Mesenchymal stem cell (in vitro differentiated cells and primary cell): Measurements from ENCODE around the gene CCR9.

Source experiments
- DNase-seq: peaks from one replicate; pipeline ENCODE4 v3.0.0-alpha.2; 2013
- H2AFZ ChIP-seq: one replicate; pipeline ENCODE4 v1.6.1; 2013; ENCODE audit warnings: low read depth, mild to moderate bottlenecking, control low read depth, inconsistent platforms, low read length, moderate library complexity
- H2AK5ac ChIP-seq: 2 replicates; pipeline ENCODE4 v1.6.1; 2013; ENCODE audit warnings: low read length, moderate library complexity, mild to moderate bottlenecking, inconsistent platforms; ENCODE audit not compliant: severe bottlenecking
- H2BK120ac ChIP-seq: one replicate; pipeline ENCODE4 v1.6.1; 2013; ENCODE audit warnings: low read depth, mild to moderate bottlenecking, inconsistent platforms, low read length, moderate library complexity
- H2BK12ac ChIP-seq, 2 experiments: one replicate each; pipeline ENCODE4 v1.6.1; 2013; ENCODE audit warnings: inconsistent platforms in 2 of 2, low read length in 2 of 2, mild to moderate bottlenecking in 2 of 2, moderate library complexity in 2 of 2, control low read depth in 1 of 2
- H2BK15ac ChIP-seq: one replicate; pipeline ENCODE4 v1.6.1; 2013; ENCODE audit warnings: mild to moderate bottlenecking, low read depth, inconsistent platforms; ENCODE audit not compliant: poor library complexity, severe bottlenecking
- H2BK5ac ChIP-seq: 2 replicates; pipeline ENCODE4 v1.6.1; 2013; ENCODE audit warnings: low read depth, mild to moderate bottlenecking, low read length, control low read depth, inconsistent platforms; ENCODE audit not compliant: poor library complexity, severe bottlenecking
- H3K14ac ChIP-seq, 2 experiments: one replicate each; pipeline ENCODE4 v1.6.1; 2013; ENCODE audit warnings: inconsistent platforms in 2 of 2, low read length in 2 of 2, control low read depth in 1 of 2, mild to moderate bottlenecking in 1 of 2, moderate library complexity in 1 of 2
- H3K18ac ChIP-seq, 2 experiments: one replicate each; pipeline ENCODE4 v1.6.1; 2013; ENCODE audit warnings: inconsistent platforms in 2 of 2, low read length in 2 of 2, control low read depth in 1 of 2, low read depth in 1 of 2, mild to moderate bottlenecking in 1 of 2
- H3K23ac ChIP-seq, 2 experiments: one replicate each; pipeline ENCODE4 v1.6.1; 2013; ENCODE audit warnings: inconsistent platforms in 2 of 2, low read length in 2 of 2, mild to moderate bottlenecking in 2 of 2, moderate library complexity in 2 of 2, control low read depth in 1 of 2
- H3K27ac ChIP-seq: 2 replicates; pipeline ENCODE4 v1.5.1; 2013; ENCODE audit warnings: mild to moderate bottlenecking, moderate library complexity, low read length, control low read depth, inconsistent platforms; ENCODE audit not compliant: poor library complexity, severe bottlenecking
- H3K27me3 ChIP-seq, 2 experiments: 2 replicates each; pipeline versions ENCODE4 v1.6.1 to v1.7.0; 2013; ENCODE audit warnings: low read length in 2 of 2, mild to moderate bottlenecking in 2 of 2, moderate library complexity in 2 of 2, control low read depth in 1 of 2, inconsistent platforms in 1 of 2; ENCODE audit not compliant: control insufficient read depth in 1 of 2, insufficient read depth in 1 of 2
- H3K36me3 ChIP-seq, 2 experiments: 2 replicates each; pipeline versions ENCODE4 v1.6.1 to v1.7.0; 2013; ENCODE audit warnings: low read length in 2 of 2, control low read depth in 1 of 2, inconsistent platforms in 1 of 2, low read depth in 1 of 2, mild to moderate bottlenecking in 1 of 2; ENCODE audit not compliant: insufficient read depth in 2 of 2, control insufficient read depth in 1 of 2
- H3K4ac ChIP-seq, 2 experiments: one replicate each; pipeline ENCODE4 v1.6.1; 2013; ENCODE audit warnings: inconsistent platforms in 2 of 2, low read length in 2 of 2, mild to moderate bottlenecking in 2 of 2, moderate library complexity in 2 of 2, control low read depth in 1 of 2, low read depth in 1 of 2
- H3K4me1 ChIP-seq: 2 replicates; pipeline ENCODE4 v1.6.1; 2013; ENCODE audit warnings: low read depth, low read length, control low read depth; ENCODE audit not compliant: control insufficient read depth, insufficient read depth
- H3K4me2 ChIP-seq: 2 replicates; pipeline ENCODE4 v1.6.1; 2013; ENCODE audit warnings: low read length, mild to moderate bottlenecking, inconsistent platforms; ENCODE audit not compliant: poor library complexity, severe bottlenecking
- H3K4me3 ChIP-seq, 2 experiments: 2 replicates each; pipeline versions ENCODE4 v1.5.1 to v1.7.0; 2013; ENCODE audit warnings: low read length in 2 of 2, mild to moderate bottlenecking in 2 of 2, control low read depth in 1 of 2, low read depth in 1 of 2; ENCODE audit not compliant: insufficient read depth in 1 of 2
- H3K79me1 ChIP-seq: replicated peaks from 2 replicates; pipeline ENCODE4 v1.6.1; 2013; ENCODE audit warnings: mild to moderate bottlenecking, control low read depth, low read length, inconsistent platforms; ENCODE audit not compliant: poor library complexity, severe bottlenecking
- H3K9ac ChIP-seq: 2 replicates; pipeline ENCODE4 v1.7.0; 2013; ENCODE audit warnings: mild to moderate bottlenecking, low read length, moderate library complexity
- H3K9me3 ChIP-seq: 2 replicates; pipeline ENCODE4 v1.7.0; 2013; ENCODE audit warnings: mild to moderate bottlenecking, low read length; ENCODE audit not compliant: control insufficient read depth
- H4K8ac ChIP-seq: one replicate; pipeline ENCODE4 v1.6.1; 2013; ENCODE audit warnings: inconsistent platforms, mild to moderate bottlenecking, low read length, moderate library complexity
- H4K91ac ChIP-seq: one replicate; pipeline ENCODE4 v1.6.1; 2013; ENCODE audit warnings: mild to moderate bottlenecking, low read length, inconsistent platforms
- WGBS: methylation state at CpG from one replicate; pipeline ENCODE4 v1.1.7; 2013; ENCODE audit warnings: mixed read lengths; 5-methylcytosine and 5-hydroxymethylcytosine counted together

The CCR9 gene

DNA sequence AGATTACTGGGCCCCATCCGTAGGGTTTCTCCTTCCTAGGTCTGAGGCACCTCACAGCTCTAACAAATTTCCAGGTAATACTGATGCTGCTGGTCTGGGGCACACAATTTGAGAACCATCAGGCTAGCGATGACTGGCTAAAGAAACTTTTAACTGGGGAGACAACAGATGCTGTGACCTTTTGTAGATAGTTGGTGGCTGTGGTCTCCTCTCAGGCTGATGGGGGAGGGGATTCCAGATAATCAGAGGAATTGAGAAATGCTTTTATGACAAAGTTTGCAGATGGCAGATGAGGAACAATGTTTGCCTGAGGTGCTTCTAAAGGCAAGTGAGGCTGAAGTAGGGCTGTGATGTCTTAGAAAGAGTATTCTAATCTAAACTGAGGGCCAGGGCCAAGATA lies 13.8 kb upstream of the CCR9 start:
- Histone ChIP-seq H2BK15ac (no peak overlapping the region), H3K4ac (no peak overlapping the region), H4K91ac (no peak overlapping the region), H2AFZ (no peak overlapping the region), H3K18ac (no peak overlapping the region), H3K4me2 (no peak overlapping the region), H3K27ac (no peak overlapping the region), H2BK12ac (no peak overlapping the region), H3K4me3 (no peak overlapping the region), H3K36me3 (no peaks in the 10 kb centered on the region), H2AK5ac (no peak overlapping the region), H3K23ac (no peak overlapping the region), H3K27me3 (peaks cover 8 to 28% of the 10 kb centered on the region in 2 experiments), H3K4me1 (no peaks in the 10 kb centered on the region), H4K8ac (no peak overlapping the region), H3K14ac (no peak overlapping the region), H2BK5ac (no peak overlapping the region), H2BK120ac (no peak overlapping the region), H3K9me3 (peaks cover 8% of the 10 kb centered on the region), H3K79me1 (no peaks in the 10 kb centered on the region), H3K9ac (no peak overlapping the region)
- WGBS, result 47% methylated on average over 2 of the region's 2 CpGs
- no peak for DNase-seq

GRCh38 chr3:45873036-45873435 lies 13.3 kb upstream of the CCR9 start:
- Histone ChIP-seq H2AK5ac (no peak overlapping the region), H2BK15ac (no peak overlapping the region), H3K27me3 (peaks cover 8 to 28% of the 10 kb centered on the region in 2 experiments), H3K9me3 (peaks cover 8% of the 10 kb centered on the region), H3K18ac (no peak overlapping the region), H2BK12ac (no peak overlapping the region), H3K27ac (no peak overlapping the region), H3K4me2 (no peak overlapping the region), H2BK5ac (no peak overlapping the region), H3K9ac (no peak overlapping the region), H2AFZ (no peak overlapping the region), H4K91ac (no peak overlapping the region), H3K4me3 (no peak overlapping the region), H3K14ac (no peak overlapping the region), H4K8ac (no peak overlapping the region), H3K36me3 (no peaks in the 10 kb centered on the region), H3K23ac (no peak overlapping the region), H2BK120ac (no peak overlapping the region), H3K79me1 (no peaks in the 10 kb centered on the region), H3K4me1 (no peaks in the 10 kb centered on the region), H3K4ac (no peak overlapping the region)
- DNase-seq, result no peak

DNA sequence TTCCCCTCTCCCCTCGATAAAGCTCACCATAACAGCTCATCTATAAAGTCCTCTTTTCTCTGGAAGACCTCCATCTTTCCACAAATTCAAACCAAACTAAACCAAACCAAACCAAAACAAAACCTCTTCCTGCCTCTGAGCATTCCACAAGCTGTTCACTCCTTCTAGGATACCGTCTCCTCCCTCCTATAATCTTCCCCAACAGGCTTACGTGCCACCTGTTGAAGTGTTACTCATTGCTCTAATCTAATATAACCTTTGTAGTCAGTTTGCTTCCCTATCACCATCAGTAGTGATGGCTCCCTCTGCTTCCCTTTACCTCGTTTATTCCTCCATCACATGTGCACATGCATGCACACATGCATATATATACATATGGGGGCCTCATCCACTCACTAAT lies 12.7 kb upstream of the CCR9 start:
- Histone ChIP-seq H3K9me3 (peaks cover 8% of the 10 kb centered on the region), H2AFZ (no peak overlapping the region), H3K18ac (no peak overlapping the region), H3K27me3 (peaks cover 8 to 28% of the 10 kb centered on the region in 2 experiments), H3K23ac (no peak overlapping the region), H3K36me3 (no peaks in the 10 kb centered on the region), H3K27ac (no peak overlapping the region), H2BK120ac (no peak overlapping the region), H3K4me3 (no peak overlapping the region), H3K79me1 (no peaks in the 10 kb centered on the region), H3K14ac (no peak overlapping the region), H2BK15ac (no peak overlapping the region), H4K8ac (no peak overlapping the region), H2BK12ac (no peak overlapping the region), H3K4ac (no peak overlapping the region), H3K9ac (no peak overlapping the region), H2BK5ac (no peak overlapping the region), H3K4me2 (no peak overlapping the region), H2AK5ac (no peak overlapping the region), H3K4me1 (no peaks in the 10 kb centered on the region), H4K91ac (no peak overlapping the region)
- 80% methylated on average over 4 of the region's 4 CpGs for WGBS
- DNase-seq, result no peak

DNA sequence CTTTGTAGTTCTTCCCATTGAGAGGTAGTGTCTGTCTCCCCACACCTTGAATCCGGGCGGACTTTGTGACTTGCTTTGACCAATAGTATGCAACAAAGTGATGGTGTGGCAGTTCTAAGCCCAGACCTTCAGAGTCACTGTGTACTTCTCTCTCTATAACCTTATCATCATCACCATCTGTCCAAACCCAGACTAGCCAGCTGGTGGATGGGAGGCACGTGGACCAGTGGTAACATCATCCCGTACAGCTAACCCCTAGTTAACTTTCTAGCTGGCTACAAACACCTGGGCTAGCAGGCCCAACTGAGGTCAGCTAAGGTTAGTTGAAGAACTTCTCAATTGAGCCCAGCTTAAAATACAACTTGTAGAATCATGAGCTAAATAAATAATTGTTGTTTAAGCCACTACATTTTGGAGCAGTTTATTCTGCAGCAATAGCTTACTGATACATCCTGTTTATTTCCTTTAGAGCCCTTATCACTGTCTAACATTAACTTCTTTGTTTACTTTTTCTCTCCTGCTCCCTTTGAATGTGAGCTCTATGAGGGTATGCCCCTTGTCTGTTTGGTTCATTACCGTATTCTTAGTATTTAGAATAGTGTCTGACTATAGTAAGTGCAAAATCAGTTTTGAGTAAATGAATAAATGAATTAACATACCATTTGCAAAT lies 11.5 kb upstream of the CCR9 start:
- no peak overlapping the region for H2BK15ac ChIP-seq
- H4K8ac ChIP-seq, result no peak overlapping the region
- no peak overlapping the region for H3K27ac ChIP-seq
- H3K18ac ChIP-seq, result no peak overlapping the region
- peaks cover 8 to 28% of the 10 kb centered on the region in 2 experiments for H3K27me3 ChIP-seq
- H3K9me3 ChIP-seq, result peaks cover 8% of the 10 kb centered on the region
- H3K14ac ChIP-seq, result no peak overlapping the region
- no peak overlapping the region for H3K4me3 ChIP-seq
- no peak overlapping the region for H3K9ac ChIP-seq
- 83% methylated on average over 4 of the region's 5 CpGs for WGBS
- H2BK5ac ChIP-seq, result no peak overlapping the region
- H4K91ac ChIP-seq, result no peak overlapping the region
- H3K4ac ChIP-seq, result no peak overlapping the region
- H2AK5ac ChIP-seq, result no peak overlapping the region
- H3K4me1 ChIP-seq, result no peaks in the 10 kb centered on the region
- H3K79me1 ChIP-seq, result no peaks in the 10 kb centered on the region
- no peak for DNase-seq
- H2AFZ ChIP-seq, result no peak overlapping the region
- H3K4me2 ChIP-seq, result no peak overlapping the region
- H3K36me3 ChIP-seq, result no peaks in the 10 kb centered on the region
- H3K23ac ChIP-seq, result no peak overlapping the region
- no peak overlapping the region for H2BK12ac ChIP-seq
- H2BK120ac ChIP-seq, result no peak overlapping the region
